OCI-LY7 (cell line): Measurements from ENCODE around the gene MYOC.

Experiments used
- CTCF ChIP-seq: fragments of 200-600 bp; sonication (generic); conservative IDR thresholded peaks from 2 replicates; pipeline ENCODE4 v1.5.1; 2014; ENCODE audit warnings: mild to moderate bottlenecking, antibody characterized with exemption, low read length, moderate library complexity, mixed read lengths
- EZH2phosphoT487 ChIP-seq: fragments of 200-600 bp; sonication (generic); IDR thresholded peaks from 2 replicates; pipeline ENCODE4 v1.6.1; 2018; ENCODE audit warnings: low read depth, borderline replicate concordance, mild to moderate bottlenecking, mixed run types, antibody characterized with exemption, low read length, moderate library complexity, mixed read lengths

GRCh38 chr1:171676823-171677222 lies 24.3 kb upstream of the MYOC start:
- no peak for TF ChIP-seq CTCF
- no peak for TF ChIP-seq EZH2phosphoT487
